Type B pancreatic cell (in vitro differentiated cells): ENCODE results near the gene GFY. TPM values are rescaled to one million over a fixed set of nuclear protein-coding genes. Genes with fewer than 3 reads are reported as not detected.
A peak's percentile ranks its signal among the peaks of the same experiment; 100 is the strongest.

Experiments used
- DNase-seq: peaks from one replicate; pipeline ENCODE4 v3.0.0; 2021; ENCODE audit warnings: mixed read lengths; ENCODE audit not compliant: unreplicated experiment; ENCODE audit errors: extremely low spot score
- H3K27ac Mint-ChIP-seq: 2 replicates; pipeline ENCODE4 v1.8.0; 2021; ENCODE audit warnings: mild to moderate bottlenecking, mixed read lengths
- H3K27me3 Mint-ChIP-seq: 2 replicates; pipeline ENCODE4 v1.8.0; 2021; ENCODE audit warnings: mixed read lengths
- H3K36me3 Mint-ChIP-seq: 2 replicates; pipeline ENCODE4 v1.8.0; 2021; ENCODE audit warnings: mixed read lengths
- H3K4me1 Mint-ChIP-seq: one replicate; pipeline ENCODE4 v1.8.0; 2021; ENCODE audit warnings: mixed read lengths; ENCODE audit not compliant: unreplicated experiment
- H3K4me3 Mint-ChIP-seq: 2 replicates; pipeline ENCODE4 v1.8.0; 2021; ENCODE audit warnings: mild to moderate bottlenecking, mixed read lengths
- H3K9me3 Mint-ChIP-seq: 2 replicates; pipeline ENCODE4 v1.8.0; 2021; ENCODE audit warnings: mixed read lengths
- total RNA-seq: library from RNA; stranded (reverse); gene quantifications from 2 replicates; pipeline ENCODE4 v1.2.1, GENCODE V29; 2021; ENCODE audit warnings: low replicate concordance
- TF ChIP-seq, protein P1 (sequence below): fragments of 200-600 bp; sonication (generic); conservative IDR thresholded peaks from 2 replicates; pipeline ENCODE4 v1.5.0; 2021; ENCODE audit warnings: antibody characterized with exemption, mild to moderate bottlenecking

The GFY gene
- total RNA-seq, 1 donor from 2014 or later: not detected

GRCh38 chr19:49421039-49421877, 3.9 kb upstream of the GFY start:
- Mint-ChIP-seq H3K9me3 (no peaks in the 10 kb centered on the region), H3K4me1 (peaks cover 25% of the 10 kb centered on the region), H3K27me3 (peaks cover 97% of the 10 kb centered on the region), H3K4me3 (peak overlapping the region; percentile 39), H3K36me3 (no peaks in the 10 kb centered on the region), H3K27ac (no peak overlapping the region)
- DNase-seq: peak; percentile 81
- TF ChIP-seq, protein P1, sequence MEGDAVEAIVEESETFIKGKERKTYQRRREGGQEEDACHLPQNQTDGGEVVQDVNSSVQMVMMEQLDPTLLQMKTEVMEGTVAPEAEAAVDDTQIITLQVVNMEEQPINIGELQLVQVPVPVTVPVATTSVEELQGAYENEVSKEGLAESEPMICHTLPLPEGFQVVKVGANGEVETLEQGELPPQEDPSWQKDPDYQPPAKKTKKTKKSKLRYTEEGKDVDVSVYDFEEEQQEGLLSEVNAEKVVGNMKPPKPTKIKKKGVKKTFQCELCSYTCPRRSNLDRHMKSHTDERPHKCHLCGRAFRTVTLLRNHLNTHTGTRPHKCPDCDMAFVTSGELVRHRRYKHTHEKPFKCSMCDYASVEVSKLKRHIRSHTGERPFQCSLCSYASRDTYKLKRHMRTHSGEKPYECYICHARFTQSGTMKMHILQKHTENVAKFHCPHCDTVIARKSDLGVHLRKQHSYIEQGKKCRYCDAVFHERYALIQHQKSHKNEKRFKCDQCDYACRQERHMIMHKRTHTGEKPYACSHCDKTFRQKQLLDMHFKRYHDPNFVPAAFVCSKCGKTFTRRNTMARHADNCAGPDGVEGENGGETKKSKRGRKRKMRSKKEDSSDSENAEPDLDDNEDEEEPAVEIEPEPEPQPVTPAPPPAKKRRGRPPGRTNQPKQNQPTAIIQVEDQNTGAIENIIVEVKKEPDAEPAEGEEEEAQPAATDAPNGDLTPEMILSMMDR: no peak

- no peak overlapping the region for H3K27ac Mint-ChIP-seq
- H3K4me1 Mint-ChIP-seq: peaks cover 29% of the 10 kb centered on the region
- H3K4me3 Mint-ChIP-seq: no peak overlapping the region
- TF ChIP-seq, protein P1: no peak
- no peaks in the 10 kb centered on the region for H3K9me3 Mint-ChIP-seq
- no peak for DNase-seq
- H3K27me3 Mint-ChIP-seq: peaks cover 97% of the 10 kb centered on the region
- H3K36me3 Mint-ChIP-seq: no peaks in the 10 kb centered on the region
These were observed 3.3 kb upstream of the GFY start for GRCh38 chr19:49421878-49422202.

DNA sequence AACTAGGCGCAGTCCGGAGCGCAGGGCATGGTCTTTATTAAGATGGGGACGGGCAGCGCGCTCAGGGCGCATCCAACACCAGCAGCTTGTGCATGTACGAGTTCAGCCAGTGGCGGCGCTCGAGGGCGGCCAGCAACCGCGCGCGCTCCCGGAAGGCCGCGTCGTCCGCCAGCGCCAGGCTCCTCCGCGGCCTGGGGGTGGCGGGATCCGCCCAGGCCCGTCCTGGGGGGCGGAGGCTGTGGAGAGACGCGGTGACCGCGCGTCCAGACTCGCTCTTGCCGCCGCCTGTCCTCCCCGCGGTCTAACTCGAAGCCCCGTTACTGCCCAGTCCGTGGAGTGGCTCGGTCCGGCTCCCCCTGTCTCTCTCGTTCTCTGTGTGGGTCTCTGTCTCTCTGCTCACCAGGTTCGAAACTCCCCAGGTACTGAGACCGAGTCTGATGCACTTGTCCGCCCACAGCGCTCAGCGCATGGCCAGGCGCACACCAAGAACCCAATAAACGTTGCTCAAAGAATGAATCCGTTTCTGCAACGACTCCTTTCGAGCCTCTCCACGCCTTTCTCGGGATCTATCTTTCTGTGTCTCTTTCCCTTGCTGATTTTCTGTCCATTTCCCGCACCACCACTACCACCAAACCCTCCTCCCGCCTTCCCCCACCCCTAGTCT, 2.6 kb upstream of the GFY start:
- Mint-ChIP-seq H3K36me3 (no peaks in the 10 kb centered on the region), H3K27ac (peak overlapping the region; percentile 23), H3K27me3 (peaks cover 96% of the 10 kb centered on the region), H3K9me3 (no peaks in the 10 kb centered on the region), H3K4me1 (peaks cover 33% of the 10 kb centered on the region), H3K4me3 (peak overlapping the region; percentile 74)
- TF ChIP-seq, protein P1: peak; percentile 68
- no peak for DNase-seq

- Mint-ChIP-seq H3K27me3 (peaks cover 96% of the 10 kb centered on the region), H3K4me1 (peaks cover 34% of the 10 kb centered on the region), H3K9me3 (no peaks in the 10 kb centered on the region), H3K27ac (peak within 1 kb of the TSS; percentile 23), H3K4me3 (peak within 1 kb of the TSS; percentile 74), H3K36me3 (no peaks in the 10 kb centered on the region)
- no peak for DNase-seq
- TF ChIP-seq, protein P1: no peak
These were observed 1.9 kb upstream of the GFY start, which contains the start of gene PTH2 for GRCh38 chr19:49423071-49423984. TSS of gene PTH2 (minus strand) at chr19:49423441. CDS start at chr19:49423339, 102 bp downstream.

DNA sequence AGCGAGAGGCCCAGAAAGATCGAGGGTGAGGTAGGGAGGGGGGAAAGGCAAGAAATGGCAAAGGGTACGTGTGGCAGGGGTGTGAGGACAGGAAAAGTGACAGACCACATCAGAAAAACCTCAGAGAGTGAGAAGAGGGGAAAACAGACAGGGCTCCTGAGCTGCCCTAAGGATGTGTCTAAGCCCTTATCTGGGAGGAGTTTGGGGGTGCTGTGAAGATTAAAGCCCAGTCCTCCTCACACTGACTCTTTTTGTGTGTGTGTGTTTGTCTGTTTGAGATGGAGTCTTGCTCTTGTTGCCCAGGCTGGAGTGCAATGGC, 1.2 kb upstream of the GFY start:
- H3K27me3 Mint-ChIP-seq: peaks cover 96% of the 10 kb centered on the region
- no peaks in the 10 kb centered on the region for H3K36me3 Mint-ChIP-seq
- no peak for DNase-seq
- peak overlapping the region; percentile 8 for H3K4me3 Mint-ChIP-seq
- peaks cover 40% of the 10 kb centered on the region for H3K4me1 Mint-ChIP-seq
- TF ChIP-seq, protein P1: no peak
- H3K27ac Mint-ChIP-seq: no peak overlapping the region
- no peaks in the 10 kb centered on the region for H3K9me3 Mint-ChIP-seq
